Mucosa of descending colon (tissue), 3 donors: ENCODE measurements around the gene RNF113B. TPM values are rescaled to one million over a fixed set of nuclear protein-coding genes. Genes with fewer than 3 reads are reported as not detected.

Source experiments
- ATAC-seq: fragments of 200-7000 bp; cut with Tn5 transposase; one replicate; pipeline ENCODE4 v1.9.1; 2020; ENCODE audit warnings: mild to moderate bottlenecking, moderate library complexity
- DNase-seq, 3 donors: peaks; one replicate each; pipeline ENCODE4 v3.0.0-alpha.2; 2020
- H3K36me3 ChIP-seq: fragments of 200-600 bp; one replicate; pipeline ENCODE4 v1.8.0; 2021; ENCODE audit warnings: low read depth, mild to moderate bottlenecking
- H3K4me1 ChIP-seq: fragments of 200-600 bp; one replicate; pipeline ENCODE4 v1.8.0; 2021; ENCODE audit warnings: low read depth, mild to moderate bottlenecking
- H3K4me3 ChIP-seq: fragments of 200-600 bp; one replicate; pipeline ENCODE4 v1.8.0; 2021; ENCODE audit warnings: mild to moderate bottlenecking
- H3K9me3 ChIP-seq: fragments of 200-600 bp; one replicate; pipeline ENCODE4 v1.8.0; 2021; ENCODE audit warnings: mild to moderate bottlenecking
- intact Hi-C, 2 donors: fragments of 100-400 bp; cut with DNase I in 1 of 2; cut with micrococcal nuclease in 1 of 2; formaldehyde crosslinking; loops; one replicate each; pipeline versions ENCODE4 v1.11.0 to v1.11.1; 2022; cut with DNase I, micrococcal nuclease
- microRNA-seq: library from miRNA; unstranded; fragments of <30 nt; microRNA quantifications from one replicate; pipeline ENCODE4, GENCODE V29; 2019
- total RNA-seq, 3 donors: library from RNA; stranded (reverse); fragmentation: NEBNext Ultra II Directional in 2 of 3; extraction: Animal tissue kit (Norgen Biotek cat#: 25700) in 2 of 3; gene quantifications; one replicate each; pipeline versions ENCODE4 v1.2.1 to v1.2.4, GENCODE V29; 2021 to 2023
- TF ChIP-seq, protein P1 (sequence below): fragments of 200-600 bp; IDR thresholded peaks from one replicate; pipeline ENCODE4 v1.8.0; 2022; ENCODE audit warnings: antibody characterized with exemption, mild to moderate bottlenecking
- donor health status: DM: no; HTN: no; CAD: no; lungs with moderate emphysema.
- donor health status: DM: no; HTN: no; CAD: no.
- donor health status: DM: no; HTN: yes; CAD: no.

RNF113B gene
- total RNA-seq, 3 donors from 2014 or later = not detected

DNA sequence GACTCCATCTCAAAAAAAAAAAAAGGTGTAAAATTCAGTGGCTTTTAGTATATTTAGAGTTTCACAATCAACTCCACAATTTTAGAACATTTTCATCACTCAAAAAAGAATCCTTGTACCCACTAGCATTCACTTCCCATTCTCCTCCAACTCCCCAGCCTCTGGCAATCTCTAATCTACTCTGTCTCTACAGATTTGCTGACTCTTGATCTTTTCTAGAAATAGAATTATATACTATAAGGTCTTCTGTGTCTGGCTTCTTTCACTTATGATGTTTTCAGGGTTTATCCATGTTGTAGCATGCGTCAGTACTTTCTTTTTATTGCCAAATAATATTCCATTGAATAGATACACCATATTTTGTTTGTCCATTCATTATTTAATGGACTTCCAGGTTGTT is 42.2 kb downstream of the RNF113B start:
- TF ChIP-seq, protein P1, sequence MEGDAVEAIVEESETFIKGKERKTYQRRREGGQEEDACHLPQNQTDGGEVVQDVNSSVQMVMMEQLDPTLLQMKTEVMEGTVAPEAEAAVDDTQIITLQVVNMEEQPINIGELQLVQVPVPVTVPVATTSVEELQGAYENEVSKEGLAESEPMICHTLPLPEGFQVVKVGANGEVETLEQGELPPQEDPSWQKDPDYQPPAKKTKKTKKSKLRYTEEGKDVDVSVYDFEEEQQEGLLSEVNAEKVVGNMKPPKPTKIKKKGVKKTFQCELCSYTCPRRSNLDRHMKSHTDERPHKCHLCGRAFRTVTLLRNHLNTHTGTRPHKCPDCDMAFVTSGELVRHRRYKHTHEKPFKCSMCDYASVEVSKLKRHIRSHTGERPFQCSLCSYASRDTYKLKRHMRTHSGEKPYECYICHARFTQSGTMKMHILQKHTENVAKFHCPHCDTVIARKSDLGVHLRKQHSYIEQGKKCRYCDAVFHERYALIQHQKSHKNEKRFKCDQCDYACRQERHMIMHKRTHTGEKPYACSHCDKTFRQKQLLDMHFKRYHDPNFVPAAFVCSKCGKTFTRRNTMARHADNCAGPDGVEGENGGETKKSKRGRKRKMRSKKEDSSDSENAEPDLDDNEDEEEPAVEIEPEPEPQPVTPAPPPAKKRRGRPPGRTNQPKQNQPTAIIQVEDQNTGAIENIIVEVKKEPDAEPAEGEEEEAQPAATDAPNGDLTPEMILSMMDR = no peak
- intact Hi-C loops = no loop called here
- DNase-seq (no peak), ATAC-seq (no peak)
- Histone ChIP-seq H3K4me3 (no peak overlapping the region), H3K4me1 (no peaks in the 10 kb centered on the region), H3K9me3 (no peaks in the 10 kb centered on the region), H3K36me3 (no peaks in the 10 kb centered on the region)

DNA sequence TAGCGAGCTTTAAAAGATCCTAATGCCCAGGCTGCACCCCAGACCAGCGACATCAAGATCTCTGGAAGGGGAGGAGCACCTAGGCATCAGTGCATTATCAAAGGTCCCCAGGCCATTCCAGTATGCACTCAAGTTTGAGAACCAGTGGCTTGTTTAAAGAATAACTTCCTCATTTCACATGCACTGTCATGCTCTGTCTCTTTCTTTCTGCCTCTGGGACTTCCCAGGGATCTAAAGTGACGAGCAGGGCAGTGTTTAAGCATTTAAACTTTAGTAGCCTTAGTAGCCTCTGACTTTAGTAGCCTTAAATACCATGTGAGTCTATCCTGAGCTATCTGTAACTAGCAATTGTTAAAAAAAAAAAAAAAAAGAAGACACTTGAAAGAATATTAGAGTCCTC is 43.1 kb downstream of the RNF113B start:
- DNase-seq = no peak
- Histone ChIP-seq H3K4me1 (no peaks in the 10 kb centered on the region), H3K4me3 (no peak overlapping the region), H3K9me3 (no peaks in the 10 kb centered on the region), H3K36me3 (no peaks in the 10 kb centered on the region)
- TF ChIP-seq, protein P1 = no peak
- intact Hi-C loops = no loop called here
- no peak for ATAC-seq

DNA sequence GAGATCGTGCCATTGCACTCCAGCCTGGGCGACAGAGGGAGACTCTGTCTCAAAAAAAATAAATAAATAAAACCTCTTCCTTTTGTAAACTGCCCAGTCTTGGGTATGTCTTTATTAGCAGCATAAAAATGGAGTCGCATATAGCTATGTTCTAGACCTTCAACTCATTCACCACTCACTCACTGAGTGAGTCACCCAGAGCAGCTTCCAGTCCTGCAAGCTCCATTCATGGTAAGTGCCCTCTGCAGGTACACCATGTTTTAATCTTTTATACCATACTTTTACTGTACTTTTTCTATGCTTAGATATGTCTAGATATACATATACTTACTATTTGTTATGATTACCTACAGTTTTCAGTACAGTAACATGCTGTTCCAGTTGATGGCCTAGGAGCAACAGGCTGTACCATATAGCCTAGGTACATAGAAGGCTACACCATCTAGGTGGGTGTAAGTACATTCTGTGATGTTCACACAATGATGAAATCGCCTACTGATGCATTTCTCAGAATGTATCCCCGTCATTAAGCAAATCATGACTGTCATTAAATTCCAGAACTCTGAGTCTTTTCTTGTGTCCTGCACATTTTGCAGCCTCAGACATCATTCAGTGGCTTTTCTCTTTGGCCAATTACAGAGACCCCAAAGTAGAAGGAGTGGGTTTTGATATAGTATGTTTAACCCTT is 47.9 kb downstream of the RNF113B start:
- intact Hi-C loops = no loop called here
- Histone ChIP-seq H3K36me3 (no peaks in the 10 kb centered on the region), H3K4me1 (no peaks in the 10 kb centered on the region), H3K9me3 (no peaks in the 10 kb centered on the region), H3K4me3 (no peak overlapping the region)
- ATAC-seq (no peak), DNase-seq (no peak)
- TF ChIP-seq, protein P1 = no peak

Small RNA genes within 50 kb of the gene (microRNA-seq; reads per million reads assigned to microRNA genes)
- gene MIR3170 = not detected

Other genes starting within 250 kb of the RNF113B start
- gene IPO5, start 223.6 kb downstream of the RNF113B start, total RNA-seq = 100 to 1,000 TPM in 1 of 3 donors, 10 to 100 TPM in 2; 66.6 to 112 (median 68.3) TPM
- 100 to 1,000 TPM in 1 of 3 donors, 10 to 100 TPM in 2; 44.4 to 111 (median 53.6) TPM for gene FARP1, start 34.2 kb downstream of the RNF113B start, total RNA-seq